GM21381 (cell line): ENCODE measurements around the gene DIO2.

Experiments used
- ATAC-seq: cut with Tn5 transposase; IDR thresholded peaks from one replicate; pipeline ENCODE4 v1.9.1; 2021; ENCODE audit warnings: mild to moderate bottlenecking, moderate library complexity; ENCODE audit not compliant: unreplicated experiment

DIO2 gene

GRCh38 chr14:80211153-80212022 lies at the start of gene DIO2:
Gene DIO2, minus strand, starts transcription at chr14:80211504. Its CDS starts 32 bp downstream, at chr14:80211472.
- no peak for ATAC-seq

- ATAC-seq, result no peak
These were observed 49.3 kb upstream of the DIO2 start for GRCh38 chr14:80260645-80261044.

- no peak for ATAC-seq
These were observed 28.3 kb upstream of the DIO2 start for GRCh38 chr14:80239631-80240030.

GRCh38 chr14:80237143-80237542 lies 25.8 kb upstream of the DIO2 start:
- ATAC-seq, result no peak

DNA sequence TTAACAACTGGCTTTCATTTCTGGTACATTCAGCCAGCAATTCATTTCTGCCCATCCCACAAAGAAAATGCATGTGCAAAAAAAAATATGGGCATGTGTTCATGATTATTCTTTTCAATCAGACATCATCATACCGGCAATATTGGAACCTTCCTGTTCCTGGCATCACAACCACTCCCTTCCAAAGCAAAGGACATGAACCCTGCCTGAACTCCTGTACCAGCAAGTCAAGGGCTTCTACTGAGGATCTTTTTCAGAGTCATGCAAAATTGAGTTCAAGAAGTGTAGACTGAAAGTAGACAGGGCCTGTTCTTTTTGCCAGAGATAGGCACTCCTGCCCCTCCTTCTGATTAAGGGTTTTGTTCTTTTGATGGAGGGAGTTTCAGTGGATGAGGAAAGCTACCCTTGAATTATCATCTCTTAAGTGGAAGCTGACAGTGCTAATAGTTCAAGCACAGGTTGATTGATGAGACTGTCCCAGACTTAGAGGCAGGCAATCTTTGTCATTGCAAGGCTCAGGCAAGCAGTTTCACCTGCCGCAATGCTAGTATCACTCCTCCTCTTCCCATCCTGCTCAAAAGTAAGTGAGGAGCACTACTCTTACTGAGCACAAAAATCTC lies 22.3 kb upstream of the DIO2 start:
- ATAC-seq, result no peak

DNA sequence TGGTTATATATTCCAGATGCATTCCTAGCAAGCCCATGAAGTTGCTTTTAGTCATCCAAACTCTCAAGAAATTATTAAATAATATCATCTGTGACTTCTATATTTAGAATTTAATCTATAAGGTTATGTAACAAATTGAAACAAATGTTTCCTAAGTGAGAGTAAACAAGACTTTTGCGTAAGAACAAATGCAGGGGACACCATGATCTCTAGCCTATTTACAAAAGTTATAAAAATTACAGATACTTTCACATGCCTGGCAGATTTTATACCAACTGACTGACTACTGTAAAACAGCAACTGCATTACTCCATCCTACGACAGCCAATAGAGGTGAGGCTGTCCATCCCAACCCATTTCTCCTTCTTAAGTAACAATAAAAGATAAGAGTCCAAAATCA lies 20.4 kb upstream of the DIO2 start:
- no peak for ATAC-seq

GRCh38 chr14:80223696-80224465 lies 12.6 kb upstream of the DIO2 start:
- no peak for ATAC-seq

DNA sequence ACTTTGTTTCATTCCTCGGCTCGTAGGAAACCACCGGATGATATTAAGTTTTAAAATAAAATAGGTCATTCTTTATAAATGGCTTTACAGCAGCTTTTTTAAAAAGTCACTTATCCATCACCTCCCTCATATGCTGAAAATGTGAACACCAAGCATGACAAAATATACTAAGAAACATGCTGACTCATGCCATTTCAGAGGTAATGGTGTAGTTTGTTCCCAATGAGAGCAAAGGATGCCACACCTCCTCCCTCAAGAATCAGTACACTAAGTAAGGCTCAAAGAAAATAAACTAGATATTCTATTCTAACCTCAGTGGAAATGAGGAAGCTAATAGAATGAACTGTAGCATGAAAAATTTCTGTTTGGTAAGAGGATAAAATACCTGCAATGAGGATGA lies 5.5 kb upstream of the DIO2 start:
- no peak for ATAC-seq

- no peak for ATAC-seq
These were observed 4.7 kb upstream of the DIO2 start for GRCh38 chr14:80215756-80216581.

- no peak for ATAC-seq
These were observed 3.8 kb upstream of the DIO2 start for GRCh38 chr14:80215081-80215480.

GRCh38 chr14:80213602-80214001 lies 2.3 kb upstream of the DIO2 start:
- ATAC-seq, result peak; percentile 59

DNA sequence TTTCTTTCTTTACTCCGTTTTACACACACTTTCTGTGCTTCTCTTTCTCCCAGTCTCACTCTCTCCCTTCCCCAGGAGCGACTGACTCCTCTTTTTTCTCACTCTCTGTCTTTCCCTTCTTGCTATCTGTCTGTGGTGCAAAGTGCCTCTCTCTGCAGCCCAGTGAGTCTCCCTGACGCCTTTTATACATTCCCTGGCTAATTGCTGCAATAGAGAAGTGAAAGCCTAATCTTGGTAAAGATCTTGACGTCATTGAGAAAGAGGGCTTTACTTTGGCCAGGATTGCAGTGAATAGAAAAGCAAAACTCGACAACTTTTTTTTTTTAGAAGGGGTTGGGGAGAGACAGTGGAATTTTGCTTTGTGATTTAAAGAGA lies 706 bp upstream of the DIO2 start:
- ATAC-seq, result no peak

DNA sequence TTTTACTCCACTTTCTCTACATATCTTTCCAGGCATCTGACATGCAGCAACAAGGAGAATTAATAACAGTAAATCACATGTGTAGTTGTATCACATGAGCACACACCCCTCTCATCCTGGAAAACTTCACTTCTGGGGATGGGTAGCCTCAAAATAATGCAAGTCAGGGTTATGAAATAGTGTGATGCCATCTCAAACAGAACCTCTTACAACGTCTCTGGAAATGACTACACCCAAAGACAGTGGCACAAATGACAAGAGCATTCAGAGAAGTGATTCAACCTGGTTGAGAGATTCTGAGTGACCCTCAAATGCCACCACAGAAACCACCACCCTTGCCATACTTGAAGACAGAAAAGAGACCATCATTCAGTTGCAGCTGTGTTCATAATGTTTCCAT lies 2.8 kb downstream of the DIO2 start:
- ATAC-seq, result no peak

DNA sequence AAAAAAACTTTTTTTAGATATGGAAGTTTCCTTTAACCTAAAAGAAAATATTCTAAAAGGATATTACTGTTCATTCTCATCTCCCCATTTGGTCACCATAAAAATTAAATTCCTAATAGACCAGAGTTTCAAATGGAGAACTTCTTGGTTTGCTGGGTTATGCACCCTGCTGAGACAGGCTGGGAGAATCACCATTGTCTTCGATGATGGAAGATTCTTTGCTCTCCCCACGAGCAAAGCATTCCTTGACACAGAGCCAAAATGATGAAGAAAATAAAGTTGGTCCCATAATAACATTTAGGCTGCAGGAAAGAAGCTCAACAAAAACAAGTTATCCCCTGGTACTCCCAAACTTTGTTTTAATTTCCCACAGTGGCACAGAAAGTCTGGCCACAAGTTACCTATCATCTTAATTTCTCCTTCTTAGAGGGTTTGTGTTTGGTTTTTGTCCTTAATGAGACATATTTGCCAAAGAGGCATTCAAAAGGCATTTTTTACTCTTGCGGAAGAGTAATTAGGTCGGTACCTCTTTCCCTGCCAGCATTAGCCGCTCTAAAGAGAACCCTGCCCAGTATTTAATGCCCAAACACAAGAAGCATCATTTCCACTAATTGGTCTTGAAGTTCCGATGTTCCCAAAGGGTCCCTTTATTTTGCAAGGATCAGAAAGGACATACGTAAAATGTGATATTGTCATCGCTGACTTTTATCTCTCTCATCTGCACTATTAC lies 4.8 kb downstream of the DIO2 start:
- no peak for ATAC-seq

DNA sequence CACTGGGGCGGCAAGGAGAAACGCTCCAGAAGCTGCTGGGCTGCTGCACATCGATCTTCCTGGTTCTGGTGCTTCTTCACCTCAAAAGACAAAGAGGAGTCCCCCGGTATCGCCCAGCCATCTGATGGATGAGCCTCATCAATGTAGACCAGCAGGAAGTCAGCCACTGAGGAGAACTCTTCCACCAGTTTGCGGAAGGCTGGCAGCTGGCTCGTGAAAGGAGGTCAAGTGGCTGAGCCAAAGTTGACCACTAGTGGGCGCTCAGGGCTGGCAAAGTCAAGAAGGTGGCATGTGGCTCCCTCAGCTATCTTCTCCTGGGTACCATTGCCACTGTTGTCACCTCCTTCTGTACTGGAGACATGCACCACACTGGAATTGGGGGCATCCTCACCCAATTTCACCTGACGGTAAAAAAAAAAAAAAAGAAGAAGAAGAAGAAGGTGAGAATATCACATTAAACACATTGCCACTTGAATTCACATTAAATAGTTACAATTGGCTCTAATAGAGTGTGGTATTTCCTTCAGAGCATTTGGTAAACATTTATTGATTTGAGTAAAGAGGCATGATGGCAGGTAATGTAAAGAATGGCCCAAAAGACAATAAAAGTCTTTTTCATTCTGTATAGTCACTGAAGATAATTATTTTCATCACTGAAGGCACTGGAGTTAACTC lies 8.3 kb downstream of the DIO2 start:
- no peak for ATAC-seq

DNA sequence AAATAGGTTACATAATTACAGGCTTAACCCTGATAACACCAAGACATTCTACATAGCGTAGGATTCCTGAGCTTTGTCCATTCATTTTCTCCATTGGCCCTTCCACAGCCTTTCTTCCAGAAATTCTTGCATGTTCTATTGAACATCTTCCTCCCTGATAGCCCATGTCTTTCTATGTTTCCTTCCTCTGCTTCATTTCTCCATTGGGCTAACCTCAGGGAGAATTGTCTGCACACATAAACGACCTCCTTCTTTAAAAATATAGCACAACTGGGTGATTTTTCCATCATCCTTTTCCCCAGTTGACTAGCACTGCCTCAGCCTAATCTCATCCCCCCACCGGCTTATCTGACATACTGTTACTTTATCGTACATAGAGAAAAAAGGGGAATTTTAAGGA lies 11.2 kb downstream of the DIO2 start:
- ATAC-seq, result no peak

GRCh38 chr14:80188571-80188970 lies 22.7 kb downstream of the DIO2 start:
- ATAC-seq, result no peak

GRCh38 chr14:80186301-80186800 lies 25.0 kb downstream of the DIO2 start:
- ATAC-seq, result no peak

DNA sequence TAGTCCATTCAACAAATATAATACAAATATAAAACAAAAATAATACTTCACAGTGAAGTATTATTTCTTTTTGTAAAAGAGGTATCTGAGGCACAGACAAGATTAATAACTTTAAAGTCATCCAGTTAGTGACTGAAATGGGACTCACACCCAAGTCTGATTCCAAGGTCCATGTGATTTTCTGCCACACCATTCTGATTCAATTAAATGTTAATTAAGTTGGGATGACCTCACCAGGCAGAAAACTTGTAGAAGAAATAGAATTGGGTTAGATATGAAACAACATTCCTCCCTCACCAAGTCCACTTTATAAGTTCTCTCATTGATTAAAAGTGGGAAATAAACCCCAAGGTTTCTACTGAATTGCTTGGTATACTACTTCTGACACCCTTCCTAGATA lies 34.4 kb downstream of the DIO2 start:
- no peak for ATAC-seq
